K562 (cell line): ENCODE measurements around the gene TSHB. TPM values are rescaled to one million over a fixed set of nuclear protein-coding genes. Genes with fewer than 3 reads are reported as not detected.

Experiments used
- DEAF1 ChIP-seq: fragments of 450-650 bp; formaldehyde crosslinking; IDR thresholded peaks from 2 replicates; pipeline ENCODE4 v1.4.0; 2020; ENCODE audit warnings: mild to moderate bottlenecking, moderate library complexity
- SMC3 ChIP-seq: conservative IDR thresholded peaks from 2 replicates; pipeline ENCODE4 v1.6.1; 2011; ENCODE audit warnings: low read depth, low read length, improper control_type of control experiment; ENCODE audit not compliant: insufficient read depth
- ZNF445 ChIP-seq: fragments of 250-450 bp; sonication (Bioruptor Pico); IDR thresholded peaks from 2 replicates; pipeline ENCODE4 v1.4.0; 2020; ENCODE audit warnings: low read depth, mild to moderate bottlenecking, moderate library complexity
- polyA plus RNA-seq, 8 experiments: library from polyadenylated mRNA; depleted of rRNA in 4 of 8; stranded (reverse) in 5 of 8; unstranded in 3 of 8; fragments of >200 nt; fragmentation: Nextera tagmentation in 2 of 8; fragmentation: Illumina TruSeq in 1 of 8; extraction: Ambion mirVana in 2 of 8; extraction: Trizol in 1 of 8; gene quantifications; 2 replicates each; pipeline versions ENCODE4 v1.2.1 to v1.2.3, GENCODE V29; 2011 to 2014; ENCODE audit warnings: inconsistent platforms in 1 of 8, missing spikeins in 1 of 8
- total RNA-seq, 7 experiments: library from RNA; depleted of rRNA in 6 of 7; stranded (reverse); fragments of >200 nt in 6 of 7; fragmentation: Illumina TruSeq in 2 of 7; extraction: Trizol in 2 of 7; gene quantifications; 2 replicates each; pipeline versions ENCODE4 v1.2.1 to v1.2.3, GENCODE V29; 2011 to 2021; ENCODE audit warnings: low replicate concordance in 1 of 7
- TF ChIP-seq, protein P1 (sequence below): fragments of 450-650 bp; IDR thresholded peaks from 2 replicates; pipeline ENCODE4 v1.6.1; 2017; ENCODE audit warnings: antibody characterized with exemption, mild to moderate bottlenecking
- TF ChIP-seq, protein P2 (sequence below), 2 experiments: fragments of 450-650 bp in 1 of 2; sonication (generic) in 1 of 2; formaldehyde crosslinking in 1 of 2; IDR thresholded peaks; 2 replicates each; pipeline versions ENCODE4 v1.7.1 to v1.9.0; 2016 to 2022; ENCODE audit warnings: inconsistent platforms in 1 of 2, mild to moderate bottlenecking in 1 of 2, missing genetic modification reagents in 1 of 2
- TF ChIP-seq, protein P3 (sequence below), 2 experiments: IDR thresholded peaks in 1 of 2; conservative IDR thresholded peaks in 1 of 2; 2 replicates each; pipeline ENCODE4 v1.6.1; 2016; ENCODE audit warnings: low read depth in 2 of 2, mild to moderate bottlenecking in 1 of 2, missing compliant biosample characterization in 1 of 2, missing genetic modification characterization in 1 of 2, moderate library complexity in 1 of 2

The TSHB gene
- total and polyA plus RNA-seq, 9 of the 15 experiments (the other 6 are each of a cell fraction or from before 2014, with no cell fraction given), result not detected

DNA sequence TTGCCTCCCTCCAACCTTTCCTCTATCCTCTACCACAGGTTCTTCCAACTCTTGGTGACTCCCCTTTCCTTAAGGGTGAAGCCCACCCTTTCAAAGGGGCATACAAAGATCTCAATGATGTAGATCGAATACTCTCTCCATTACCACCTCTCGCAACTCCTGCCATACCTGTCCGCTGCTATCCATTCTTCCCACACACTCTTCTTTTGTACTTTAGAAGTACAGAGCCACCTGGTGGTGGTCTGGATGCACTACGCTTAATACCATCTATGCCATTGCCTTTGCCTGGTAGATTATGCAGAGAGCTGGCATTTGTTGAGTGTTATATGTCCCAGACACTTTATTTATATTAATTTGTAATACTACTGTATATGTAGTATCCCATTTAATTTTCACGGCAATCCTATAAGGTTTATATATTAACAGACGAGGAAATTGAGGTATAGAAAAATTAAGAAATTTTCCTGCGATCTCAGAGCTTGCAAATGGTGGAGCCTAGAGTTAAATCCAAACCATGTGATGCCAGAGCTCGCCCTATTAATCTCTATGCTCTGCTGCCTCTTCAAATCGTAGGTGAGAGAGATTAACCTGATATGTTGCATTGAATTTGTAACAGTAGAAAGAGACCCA lies 22.9 kb downstream of the TSHB start (continued):
- TF ChIP-seq, protein P1, sequence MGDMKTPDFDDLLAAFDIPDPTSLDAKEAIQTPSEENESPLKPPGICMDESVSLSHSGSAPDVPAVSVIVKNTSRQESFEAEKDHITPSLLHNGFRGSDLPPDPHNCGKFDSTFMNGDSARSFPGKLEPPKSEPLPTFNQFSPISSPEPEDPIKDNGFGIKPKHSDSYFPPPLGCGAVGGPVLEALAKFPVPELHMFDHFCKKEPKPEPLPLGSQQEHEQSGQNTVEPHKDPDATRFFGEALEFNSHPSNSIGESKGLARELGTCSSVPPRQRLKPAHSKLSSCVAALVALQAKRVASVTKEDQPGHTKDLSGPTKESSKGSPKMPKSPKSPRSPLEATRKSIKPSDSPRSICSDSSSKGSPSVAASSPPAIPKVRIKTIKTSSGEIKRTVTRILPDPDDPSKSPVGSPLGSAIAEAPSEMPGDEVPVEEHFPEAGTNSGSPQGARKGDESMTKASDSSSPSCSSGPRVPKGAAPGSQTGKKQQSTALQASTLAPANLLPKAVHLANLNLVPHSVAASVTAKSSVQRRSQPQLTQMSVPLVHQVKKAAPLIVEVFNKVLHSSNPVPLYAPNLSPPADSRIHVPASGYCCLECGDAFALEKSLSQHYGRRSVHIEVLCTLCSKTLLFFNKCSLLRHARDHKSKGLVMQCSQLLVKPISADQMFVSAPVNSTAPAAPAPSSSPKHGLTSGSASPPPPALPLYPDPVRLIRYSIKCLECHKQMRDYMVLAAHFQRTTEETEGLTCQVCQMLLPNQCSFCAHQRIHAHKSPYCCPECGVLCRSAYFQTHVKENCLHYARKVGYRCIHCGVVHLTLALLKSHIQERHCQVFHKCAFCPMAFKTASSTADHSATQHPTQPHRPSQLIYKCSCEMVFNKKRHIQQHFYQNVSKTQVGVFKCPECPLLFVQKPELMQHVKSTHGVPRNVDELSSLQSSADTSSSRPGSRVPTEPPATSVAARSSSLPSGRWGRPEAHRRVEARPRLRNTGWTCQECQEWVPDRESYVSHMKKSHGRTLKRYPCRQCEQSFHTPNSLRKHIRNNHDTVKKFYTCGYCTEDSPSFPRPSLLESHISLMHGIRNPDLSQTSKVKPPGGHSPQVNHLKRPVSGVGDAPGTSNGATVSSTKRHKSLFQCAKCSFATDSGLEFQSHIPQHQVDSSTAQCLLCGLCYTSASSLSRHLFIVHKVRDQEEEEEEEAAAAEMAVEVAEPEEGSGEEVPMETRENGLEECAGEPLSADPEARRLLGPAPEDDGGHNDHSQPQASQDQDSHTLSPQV, result no peak
- TF ChIP-seq, protein P2, sequence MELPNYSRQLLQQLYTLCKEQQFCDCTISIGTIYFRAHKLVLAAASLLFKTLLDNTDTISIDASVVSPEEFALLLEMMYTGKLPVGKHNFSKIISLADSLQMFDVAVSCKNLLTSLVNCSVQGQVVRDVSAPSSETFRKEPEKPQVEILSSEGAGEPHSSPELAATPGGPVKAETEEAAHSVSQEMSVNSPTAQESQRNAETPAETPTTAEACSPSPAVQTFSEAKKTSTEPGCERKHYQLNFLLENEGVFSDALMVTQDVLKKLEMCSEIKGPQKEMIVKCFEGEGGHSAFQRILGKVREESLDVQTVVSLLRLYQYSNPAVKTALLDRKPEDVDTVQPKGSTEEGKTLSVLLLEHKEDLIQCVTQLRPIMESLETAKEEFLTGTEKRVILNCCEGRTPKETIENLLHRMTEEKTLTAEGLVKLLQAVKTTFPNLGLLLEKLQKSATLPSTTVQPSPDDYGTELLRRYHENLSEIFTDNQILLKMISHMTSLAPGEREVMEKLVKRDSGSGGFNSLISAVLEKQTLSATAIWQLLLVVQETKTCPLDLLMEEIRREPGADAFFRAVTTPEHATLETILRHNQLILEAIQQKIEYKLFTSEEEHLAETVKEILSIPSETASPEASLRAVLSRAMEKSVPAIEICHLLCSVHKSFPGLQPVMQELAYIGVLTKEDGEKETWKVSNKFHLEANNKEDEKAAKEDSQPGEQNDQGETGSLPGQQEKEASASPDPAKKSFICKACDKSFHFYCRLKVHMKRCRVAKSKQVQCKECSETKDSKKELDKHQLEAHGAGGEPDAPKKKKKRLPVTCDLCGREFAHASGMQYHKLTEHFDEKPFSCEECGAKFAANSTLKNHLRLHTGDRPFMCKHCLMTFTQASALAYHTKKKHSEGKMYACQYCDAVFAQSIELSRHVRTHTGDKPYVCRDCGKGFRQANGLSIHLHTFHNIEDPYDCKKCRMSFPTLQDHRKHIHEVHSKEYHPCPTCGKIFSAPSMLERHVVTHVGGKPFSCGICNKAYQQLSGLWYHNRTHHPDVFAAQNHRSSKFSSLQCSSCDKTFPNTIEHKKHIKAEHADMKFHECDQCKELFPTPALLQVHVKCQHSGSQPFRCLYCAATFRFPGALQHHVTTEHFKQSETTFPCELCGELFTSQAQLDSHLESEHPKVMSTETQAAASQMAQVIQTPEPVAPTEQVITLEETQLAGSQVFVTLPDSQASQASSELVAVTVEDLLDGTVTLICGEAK (IDR thresholded peaks at IDR 0.05), result no peak
- TF ChIP-seq, protein P2 (CRISPR knock-in tag; IDR thresholded peaks at IDR 0.05), result no peak
- TF ChIP-seq DEAF1 (CRISPR knock-in tag) (peak; percentile 51; the same call in 1 of the 2 replicates), ZNF445 (no peak), SMC3 (peak; percentile 69)
- TF ChIP-seq, protein P3, sequence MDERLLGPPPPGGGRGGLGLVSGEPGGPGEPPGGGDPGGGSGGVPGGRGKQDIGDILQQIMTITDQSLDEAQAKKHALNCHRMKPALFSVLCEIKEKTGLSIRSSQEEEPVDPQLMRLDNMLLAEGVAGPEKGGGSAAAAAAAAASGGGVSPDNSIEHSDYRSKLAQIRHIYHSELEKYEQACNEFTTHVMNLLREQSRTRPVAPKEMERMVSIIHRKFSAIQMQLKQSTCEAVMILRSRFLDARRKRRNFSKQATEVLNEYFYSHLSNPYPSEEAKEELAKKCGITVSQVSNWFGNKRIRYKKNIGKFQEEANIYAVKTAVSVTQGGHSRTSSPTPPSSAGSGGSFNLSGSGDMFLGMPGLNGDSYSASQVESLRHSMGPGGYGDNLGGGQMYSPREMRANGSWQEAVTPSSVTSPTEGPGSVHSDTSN (CRISPR knock-in tag; IDR thresholded peaks at IDR 0.05; ENCODE audit: low read depth), result no peak
- TF ChIP-seq, protein P3 (tag; conservative IDR thresholded peaks at IDR 0.05; ENCODE audit: low read depth), result no peak
- TF ChIP-seq, all 486 proteins: peak for 9
